HepG2 (cell line): ENCODE measurements around the gene TDRD3. TPM values are rescaled to one million over a fixed set of nuclear protein-coding genes. Genes with fewer than 3 reads are reported as not detected.

Experiments
- ATAC-seq: fragments of 200-7000 bp; cut with Tn5 transposase; 3 replicates; pipeline ENCODE4 v1.9.1; 2020; ENCODE audit warnings: mild to moderate bottlenecking, moderate library complexity
- BruUV-seq: library from RNA; stranded (reverse); fragments of 400-500 nt; replicated peaks from 2 replicates; lab custom pipeline; 2021; lab: Mats Ljungman, UMichigan
- CTCF ChIA-PET: fragments of 300-600 bp; formaldehyde crosslinking; extraction: SDS; loops from one replicate; lab custom pipeline; 2021; ENCODE audit warnings: low total read pairs, inconsistent platforms, low intra/inter-chr PET ratio; lab: Yijun Ruan, JAX
- POLR2A ChIA-PET: fragments of 350-600 bp; sonication (Branson Sonifier 250); formaldehyde crosslinking; loops from one replicate; lab custom pipeline; 2020; ENCODE audit warnings: antibody characterized with exemption, inconsistent platforms; lab: Yijun Ruan, JAX
- DNase-seq: peaks from one replicate; pipeline ENCODE4 v3.0.0-alpha.2; 2015; ENCODE audit warnings: low spot score
- FAIRE-seq: peaks from 3 replicates; lab custom pipeline; 2011; peaks lifted over from hg19 to GRCh38; lab: Jason Lieb, UNC
- H2AFZ ChIP-seq: one replicate; pipeline ENCODE4 v1.6.1; 2011; ENCODE audit warnings: low read length, inconsistent platforms
- H3K27ac ChIP-seq: fragments of 300-600 bp; 3 replicates; pipeline ENCODE4 v1.8.0; 2011; ENCODE audit warnings: mixed run types, mild to moderate bottlenecking, mixed read lengths, low read length, inconsistent platforms; ENCODE audit not compliant: insufficient read depth; ENCODE audit errors: extremely low read length
- H3K27me3 ChIP-seq, 2 experiments: fragments of 200-600 bp in 1 of 2; 2 replicates in 1 of 2; 3 replicates in 1 of 2; pipeline versions ENCODE4 v1.6.0 to v1.8.0; 2011; ENCODE audit warnings: low read length in 2 of 2, mild to moderate bottlenecking in 2 of 2, moderate library complexity in 2 of 2, inconsistent platforms in 1 of 2; ENCODE audit not compliant: insufficient read depth in 2 of 2, control insufficient read depth in 1 of 2
- H3K36me3 ChIP-seq, 2 experiments: fragments of 200-600 bp in 1 of 2; replicated peaks in 1 of 2; 2 replicates in 1 of 2; 3 replicates in 1 of 2; pipeline versions ENCODE4 v1.5.1 to v1.8.0; 2011; ENCODE audit warnings: low read length in 2 of 2, inconsistent platforms in 1 of 2; ENCODE audit not compliant: insufficient read depth in 2 of 2, control insufficient read depth in 1 of 2
- H3K4me1 ChIP-seq: 2 replicates; pipeline ENCODE4 v1.5.1; 2012; ENCODE audit warnings: low read length, inconsistent platforms; ENCODE audit not compliant: insufficient read depth
- H3K4me2 ChIP-seq: 2 replicates; pipeline ENCODE4 v1.6.0; 2011; ENCODE audit warnings: low read depth, low read length, inconsistent platforms
- H3K4me3 ChIP-seq, 3 experiments: fragments of 200-600 bp in 1 of 3; sonication (generic), shearing (Covaris generic) in 1 of 3; replicated peaks in 1 of 3; 2 replicates each; pipeline ENCODE4 v1.5.1; 2011 to 2016; ENCODE audit warnings: low read length in 3 of 3, inconsistent platforms in 2 of 3, low read depth in 2 of 3, mild to moderate bottlenecking in 2 of 3, control low read depth in 1 of 3, mixed read lengths in 1 of 3; ENCODE audit not compliant: insufficient read depth in 1 of 3
- H3K79me2 ChIP-seq: one replicate; pipeline ENCODE4 v1.6.1; 2011; ENCODE audit warnings: low read length, inconsistent platforms; ENCODE audit not compliant: insufficient read depth
- H3K9ac ChIP-seq: 2 replicates; pipeline ENCODE4 v1.6.0; 2011; ENCODE audit warnings: mild to moderate bottlenecking, low read depth, low read length, inconsistent platforms; ENCODE audit not compliant: insufficient read depth
- H3K9me3 ChIP-seq: 2 replicates; pipeline ENCODE4 v1.5.1; 2012; ENCODE audit warnings: mild to moderate bottlenecking, low read length
- H4K20me1 ChIP-seq: 2 replicates; pipeline ENCODE4 v1.6.0; 2011; ENCODE audit warnings: inconsistent platforms, mild to moderate bottlenecking, low read length, moderate library complexity; ENCODE audit not compliant: insufficient read depth
- ATAD3A ChIP-seq: sonication (generic); formaldehyde crosslinking; IDR thresholded peaks from 2 replicates; pipeline ENCODE4 v1.4.0; 2020; ENCODE audit warnings: missing genetic modification reagents
- CEBPB ChIP-seq: IDR thresholded peaks from 2 replicates; pipeline ENCODE4 v1.6.1; 2011; ENCODE audit warnings: low read depth, low read length, improper control_type of control experiment, borderline replicate concordance
- EHMT2 ChIP-seq: fragments of 200-600 bp; sonication (generic); IDR thresholded peaks from 2 replicates; pipeline ENCODE4 v1.7.0; 2017; ENCODE audit warnings: antibody characterized with exemption, low read depth, low read length, borderline replicate concordance
- FOXJ3 ChIP-seq: sonication (generic); formaldehyde crosslinking; IDR thresholded peaks from 2 replicates; pipeline ENCODE4 v1.4.0; 2020; ENCODE audit warnings: missing genetic modification reagents, mild to moderate bottlenecking, borderline replicate concordance
- MED13 ChIP-seq: sonication (generic); formaldehyde crosslinking; IDR thresholded peaks from 2 replicates; pipeline ENCODE4 v1.5.0; 2020; ENCODE audit warnings: missing genetic modification reagents
- ZMYM3 ChIP-seq: sonication (generic); formaldehyde crosslinking; IDR thresholded peaks from 2 replicates; pipeline ENCODE4 v1.5.1; 2020; ENCODE audit warnings: mild to moderate bottlenecking, missing genetic modification reagents
- ZNF354B ChIP-seq: sonication (generic); formaldehyde crosslinking; IDR thresholded peaks from 2 replicates; pipeline ENCODE4 v1.8.0; 2022; ENCODE audit warnings: mild to moderate bottlenecking, missing genetic modification reagents
- ZNF382 ChIP-seq: sonication (generic); formaldehyde crosslinking; IDR thresholded peaks from 2 replicates; pipeline ENCODE4 v1.5.0; 2020; ENCODE audit warnings: missing genetic modification reagents, mild to moderate bottlenecking, borderline replicate concordance
- ZSCAN9 ChIP-seq: IDR thresholded peaks from 2 replicates; pipeline ENCODE4 v1.6.1; 2016; ENCODE audit warnings: borderline replicate concordance
- whole genome bisulfite sequencing: methylation state at CpG from one replicate; pipeline ENCODE4 v1.1.6; 2017; ENCODE audit warnings: low lambda C conversion rate; 5-methylcytosine and 5-hydroxymethylcytosine counted together
- in situ Hi-C: cut with HindIII; loops from 2 replicates; pipeline ENCODE4 v1.10.0; 2017; ENCODE audit warnings: low pct_unique_long_range_greater_than_20kb; ENCODE audit not compliant: extremely low pct_ligation_motif_present
- intact Hi-C: fragments of 100-400 bp; cut with micrococcal nuclease; formaldehyde crosslinking; loops from one replicate; pipeline ENCODE4 v1.10.0; 2022; ENCODE audit not compliant: unreplicated experiment
- polyA plus RNA-seq, 8 experiments: library from polyadenylated mRNA; depleted of rRNA in 3 of 8; stranded (reverse) in 7 of 8; unstranded in 1 of 8; fragments of >200 nt; fragmentation: Illumina TruSeq in 4 of 8; extraction: Trizol in 4 of 8; gene quantifications; 2 replicates each; pipeline versions ENCODE4 v1.2.1 to v1.2.3, GENCODE V29; 2011 to 2016; ENCODE audit warnings: low read depth in 4 of 8, missing spikeins in 1 of 8, mixed read lengths in 1 of 8; ENCODE audit not compliant: insufficient read depth in 1 of 8
- total RNA-seq, 5 experiments: library from RNA; depleted of rRNA; stranded (reverse); fragments of >200 nt; fragmentation: Illumina TruSeq; extraction: Trizol; gene quantifications; 2 replicates each; pipeline ENCODE4 v1.2.3, GENCODE V29; 2016; ENCODE audit warnings: low read depth in 1 of 5

TDRD3 gene
- total and polyA plus RNA-seq, 2 of the 13 experiments (the other 11 are each of a cell fraction or from before 2014, with no cell fraction given), result 4.7 to 11.8 TPM

GRCh38 chr13:60604058-60604457 is 207.0 kb downstream of the TDRD3 start:
- Histone ChIP-seq H3K36me3 (no peaks in the 10 kb centered on the region), H3K27me3 (no peaks in the 10 kb centered on the region; a peak in 1 of 5 replicates), H3K4me3 (no peak overlapping the region)
- BruUV-seq, result no TSS peak
- ATAC-seq, result no peak
- TF ChIP-seq ZSCAN9 (CRISPR knock-in tag) (no peak), CEBPB (peak; percentile 83)
- TF ChIP-seq, all 625 proteins: peak for 1
- DNase-seq (no peak), FAIRE-seq (no peak)
- no peaks in the 10 kb centered on the region for H4K20me1 ChIP-seq
- intact Hi-C loops, result no loop called here
- CTCF ChIA-PET, result no interaction called here
- no peak overlapping the region for H3K9ac ChIP-seq
- H3K9me3 ChIP-seq, result no peaks in the 10 kb centered on the region
- H3K4me1 ChIP-seq, result no peaks in the 10 kb centered on the region
- POLR2A ChIA-PET, result no interaction called here
- in situ Hi-C loops, result no loop called here
- H3K79me2 ChIP-seq, result no peaks in the 10 kb centered on the region
- no peak overlapping the region for H2AFZ ChIP-seq
- 12% methylated on average over 3 of the region's 6 CpGs for WGBS
- no peak overlapping the region for H3K4me2 ChIP-seq
- no peak overlapping the region for H3K27ac ChIP-seq

GRCh38 chr13:60608954-60609353 is 211.9 kb downstream of the TDRD3 start:
- H3K79me2 ChIP-seq, result no peaks in the 10 kb centered on the region
- no peak overlapping the region for H3K4me3 ChIP-seq
- ChIA-PET POLR2A (no interaction called here), CTCF (no interaction called here)
- ATAC-seq (no peak), FAIRE-seq (no peak), DNase-seq (no peak)
- no TSS peak for BruUV-seq
- no peaks in the 10 kb centered on the region for H4K20me1 ChIP-seq
- in situ Hi-C loops (no loop called here), intact Hi-C loops (no loop called here)
- no peaks in the 10 kb centered on the region for H3K4me1 ChIP-seq
- H3K27ac ChIP-seq, result no peak overlapping the region
- no peaks in the 10 kb centered on the region for H3K9me3 ChIP-seq
- no peak for TF ChIP-seq ZNF354B (CRISPR knock-in tag)
- no peak for TF ChIP-seq ZMYM3 (CRISPR knock-in tag)
- no peak for TF ChIP-seq FOXJ3 (CRISPR knock-in tag)
- no peak for TF ChIP-seq MED13 (CRISPR knock-in tag)
- no peak for TF ChIP-seq EHMT2
- TF ChIP-seq ZNF382 (CRISPR knock-in tag), result no peak
- TF ChIP-seq ATAD3A (CRISPR knock-in tag), result no peak
- WGBS, result 52% methylated on average over 4 of the region's 4 CpGs
- H3K36me3 ChIP-seq, result no peaks in the 10 kb centered on the region
- no peaks in the 10 kb centered on the region for H3K27me3 ChIP-seq
- H3K9ac ChIP-seq, result no peak overlapping the region
- no peak overlapping the region for H2AFZ ChIP-seq
- no peak overlapping the region for H3K4me2 ChIP-seq
